NCI-H1417 treated with DMSO at 0.1 percent for 48 hours (cell line): ENCODE measurements around the gene FLRT2.

Experiments used
- DNase-seq: peaks from one replicate; lab custom pipeline; 2025; lab: John Stamatoyannopoulos, UW

FLRT2 gene

DNA sequence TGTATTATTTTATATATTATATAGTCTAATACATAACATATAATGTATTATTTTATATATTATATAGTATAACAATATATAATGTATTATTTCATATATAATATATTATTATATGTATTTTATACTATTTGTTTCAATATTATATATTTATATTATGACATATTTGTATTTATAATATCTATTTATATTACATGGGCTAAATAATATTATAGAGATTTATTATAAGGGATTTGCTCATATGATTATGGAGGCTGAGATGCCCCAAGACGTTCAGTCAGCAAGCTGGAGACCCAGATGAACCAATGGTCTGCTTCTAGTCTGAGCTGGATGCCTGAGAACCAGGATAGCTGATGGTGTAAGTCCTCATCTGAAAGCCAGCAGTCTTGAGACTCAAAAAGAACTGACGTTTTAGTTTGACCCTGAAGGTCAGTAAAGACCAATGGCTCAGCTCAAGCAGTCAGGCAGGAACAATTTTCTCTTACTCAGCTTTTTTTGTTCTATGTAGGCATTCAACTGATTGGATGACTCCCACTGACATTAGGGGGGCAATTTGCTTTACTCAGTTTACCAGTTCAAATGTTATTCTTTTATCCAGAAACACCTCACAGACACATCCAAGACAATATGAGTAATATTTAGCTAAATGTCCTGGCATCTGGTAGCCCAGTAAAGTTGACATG lies 130.4 kb downstream of the FLRT2 start:
- no peak for DNase-seq

DNA sequence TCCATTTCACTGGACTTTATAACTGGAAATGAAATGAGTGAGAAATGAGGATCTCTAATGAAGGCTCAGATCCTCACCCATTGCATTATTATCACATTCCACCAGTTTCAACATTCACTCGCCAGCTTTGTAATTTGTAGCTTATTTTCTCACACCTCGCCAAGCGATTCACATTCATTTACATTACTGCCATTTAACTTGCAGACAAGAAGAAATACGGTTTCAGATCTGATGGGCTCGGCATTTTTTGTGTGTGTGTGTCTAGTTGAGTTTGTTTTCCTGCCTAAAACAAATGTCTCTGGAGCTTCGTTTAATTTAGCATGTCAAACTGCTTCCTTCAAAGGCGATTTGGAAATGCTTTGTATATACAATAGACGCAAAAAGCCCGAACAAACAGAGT lies 132.2 kb downstream of the FLRT2 start:
- no peak for DNase-seq

DNA sequence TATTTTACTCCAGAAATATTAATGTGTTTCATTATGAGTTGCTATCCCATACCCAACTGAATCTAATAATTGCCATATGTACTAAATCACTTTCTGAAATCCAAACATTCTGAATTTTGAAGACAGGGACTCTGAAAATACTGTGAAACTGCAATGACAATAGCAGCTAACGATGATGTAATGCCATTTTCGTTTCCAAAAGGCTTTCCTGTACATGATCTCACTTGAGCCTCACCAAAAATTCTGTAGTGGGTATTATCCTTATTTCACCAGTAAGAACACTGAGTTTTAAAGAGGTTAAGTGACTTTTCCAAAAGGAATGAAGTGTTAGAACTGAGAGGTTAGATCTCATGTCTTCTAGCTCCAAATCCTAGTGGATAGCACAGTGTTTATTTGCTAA lies 133.3 kb downstream of the FLRT2 start:
- DNase-seq, result no peak

DNA sequence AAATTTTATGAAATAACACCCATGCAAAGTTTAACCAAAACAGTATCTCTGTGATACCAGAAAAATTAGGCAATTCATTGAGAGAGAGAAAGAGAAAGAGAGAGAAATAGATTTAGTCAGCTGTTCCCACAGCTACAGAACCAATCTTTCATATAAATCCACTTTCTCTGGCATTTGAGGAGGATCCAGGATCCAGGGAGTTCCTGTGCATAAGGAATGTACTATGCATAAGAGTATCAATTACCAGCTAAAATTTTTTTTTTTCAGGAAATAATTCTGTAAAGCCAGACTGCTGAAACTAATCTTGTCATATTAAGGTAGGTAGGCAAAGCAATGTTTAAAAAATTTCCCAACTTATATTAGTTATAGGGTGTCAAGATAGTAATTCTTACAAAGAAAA lies 133.7 kb downstream of the FLRT2 start:
- no peak for DNase-seq

DNA sequence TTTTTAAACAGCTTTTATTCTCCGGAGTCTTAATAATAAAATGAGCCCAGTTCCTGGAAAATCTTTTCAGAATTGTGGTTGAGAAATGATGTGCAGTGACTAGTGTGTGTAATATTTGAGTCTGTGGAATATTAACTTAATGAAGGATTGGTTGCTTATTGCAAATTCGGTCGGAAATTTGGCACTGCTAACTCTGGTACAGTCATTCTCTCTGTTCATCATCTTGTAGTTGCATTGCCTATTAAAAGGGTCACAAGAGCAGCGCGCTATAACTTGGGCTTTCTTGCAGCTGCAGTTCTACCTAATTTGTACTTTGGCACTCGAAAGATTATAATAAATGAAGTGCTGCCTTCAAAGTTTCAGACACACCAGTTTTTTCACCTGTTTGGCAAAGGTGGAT lies 146.0 kb downstream of the FLRT2 start:
- no peak for DNase-seq

DNA sequence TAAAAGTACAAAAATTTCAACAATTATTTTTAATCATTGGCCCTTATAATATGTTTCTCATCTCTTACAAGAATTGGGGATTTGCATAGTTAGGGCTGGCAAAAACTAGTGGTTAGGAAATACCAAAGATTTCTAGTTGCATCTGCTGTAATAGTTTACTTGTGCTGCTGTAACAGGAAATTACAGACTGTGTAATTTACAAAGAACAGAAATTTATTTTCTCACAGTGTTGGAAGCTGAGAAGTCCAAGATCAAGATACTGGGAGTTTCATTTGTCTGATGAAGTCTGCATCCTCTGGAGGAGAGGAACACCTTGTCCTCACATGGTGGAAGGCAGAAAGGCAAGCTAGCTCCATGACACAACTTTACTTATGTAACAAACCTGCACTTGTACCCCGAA lies 157.0 kb downstream of the FLRT2 start:
- no peak for DNase-seq

DNA sequence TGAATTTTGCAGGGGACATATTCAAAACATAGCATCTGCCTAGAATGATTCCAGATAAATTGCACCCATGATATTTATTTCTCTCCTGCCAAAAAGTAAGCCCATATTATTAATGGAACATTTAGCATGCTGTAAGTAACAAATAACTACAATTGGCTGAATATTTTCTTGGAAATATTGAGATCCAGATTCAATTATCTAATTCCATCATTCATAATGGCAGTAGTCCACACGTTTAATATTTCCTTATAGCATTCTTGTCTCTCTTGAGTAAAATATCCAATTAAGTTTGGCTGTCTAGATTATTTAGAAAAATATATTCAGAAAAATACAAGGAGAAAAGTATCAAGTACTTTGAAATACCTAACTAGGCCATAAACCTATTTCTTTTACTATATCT lies 157.5 kb downstream of the FLRT2 start:
- no peak for DNase-seq

DNA sequence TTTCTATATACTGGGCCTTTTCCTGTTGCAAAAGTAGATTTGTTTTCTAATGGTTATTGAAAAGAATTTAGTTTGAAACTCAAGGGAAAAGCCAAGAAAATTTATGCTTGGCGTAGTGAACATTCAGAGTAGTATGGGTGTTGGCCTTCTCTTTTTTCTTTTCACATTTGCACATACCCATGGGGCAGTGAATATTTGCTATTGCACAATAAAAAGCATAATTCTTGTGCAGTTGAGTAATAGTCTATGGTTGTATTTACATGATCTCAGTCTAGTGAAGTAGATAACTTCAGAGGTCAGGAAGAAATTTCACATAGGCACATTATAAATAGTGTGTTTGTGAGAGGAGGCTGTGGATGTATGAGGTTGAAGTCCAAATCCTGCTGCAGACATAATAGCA lies 158.1 kb downstream of the FLRT2 start:
- DNase-seq, result no peak

DNA sequence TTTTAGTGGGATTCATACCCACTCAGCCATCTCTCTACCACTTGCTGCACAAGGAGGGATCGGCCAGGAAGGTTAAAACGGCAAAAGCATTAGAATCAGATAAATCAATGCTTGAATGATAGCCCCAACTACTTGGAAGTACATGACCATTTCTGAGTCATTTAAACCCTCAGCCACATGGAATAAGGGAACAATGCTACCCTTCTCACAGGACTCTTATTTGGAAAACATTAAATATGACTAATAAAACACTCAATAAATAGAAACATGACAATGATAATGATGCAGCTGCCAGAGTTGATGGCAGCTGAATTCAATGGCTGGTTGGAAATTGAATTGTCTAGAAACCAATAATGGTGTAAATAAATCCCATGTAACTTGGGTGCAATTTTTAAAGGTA lies 165.4 kb downstream of the FLRT2 start:
- peak; percentile 32 for DNase-seq

DNA sequence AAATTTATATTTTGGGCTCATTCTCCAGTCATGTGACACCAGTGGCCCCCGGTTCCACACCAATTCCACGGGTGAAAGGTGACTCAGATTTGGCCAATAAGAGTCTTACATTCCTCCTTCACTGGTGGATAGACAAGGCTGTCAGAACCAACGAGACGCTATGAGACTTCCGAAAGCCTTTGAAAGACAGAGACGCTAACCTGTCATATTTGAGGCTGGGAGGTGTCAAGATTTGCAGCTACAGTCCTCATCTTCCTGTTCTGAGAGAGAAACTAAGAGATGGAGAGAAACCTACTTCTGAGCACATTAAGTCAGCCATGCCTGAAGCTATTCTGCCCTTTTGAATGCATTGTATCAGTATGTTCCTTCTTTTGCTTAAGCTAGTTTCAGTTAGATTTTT lies 171.2 kb downstream of the FLRT2 start:
- DNase-seq, result no peak

DNA sequence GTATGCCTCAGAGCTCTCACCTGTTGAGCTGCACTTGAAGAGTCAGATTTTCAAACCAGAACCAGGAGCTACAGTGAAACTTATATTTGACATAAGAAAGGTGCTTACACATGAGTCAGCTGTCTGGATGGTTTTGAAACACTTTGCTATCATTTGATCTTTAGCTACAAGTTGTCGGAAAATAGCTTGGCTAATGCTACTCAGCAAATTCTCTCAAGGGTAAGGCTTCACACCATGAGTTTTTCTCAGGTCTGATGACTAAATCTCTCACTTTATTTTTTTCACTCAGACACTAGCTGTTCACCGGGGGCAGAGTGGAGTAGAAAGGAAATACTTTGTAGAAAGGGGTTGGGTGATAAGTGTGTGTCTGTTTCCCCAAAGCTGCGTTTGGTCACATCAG lies 171.8 kb downstream of the FLRT2 start:
- DNase-seq, result no peak

DNA sequence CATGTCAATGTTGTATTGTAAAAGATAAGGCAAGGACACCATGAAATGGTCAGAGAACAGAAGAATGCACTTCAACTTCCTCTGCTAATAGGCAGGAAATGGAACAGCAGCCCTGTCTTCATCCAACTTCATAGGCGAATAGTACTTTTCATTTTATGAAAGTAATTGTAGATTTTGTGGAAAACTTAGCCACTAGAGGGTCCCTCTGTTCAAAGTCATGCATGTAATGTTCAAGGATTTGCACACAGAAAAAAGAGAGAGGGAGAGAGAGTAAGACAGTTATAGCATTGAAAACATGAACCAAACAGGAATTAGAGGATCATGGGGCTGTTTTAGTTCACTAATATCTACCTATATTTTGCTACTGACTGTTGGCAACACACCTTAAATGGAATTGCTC lies 172.2 kb downstream of the FLRT2 start:
- DNase-seq, result no peak

DNA sequence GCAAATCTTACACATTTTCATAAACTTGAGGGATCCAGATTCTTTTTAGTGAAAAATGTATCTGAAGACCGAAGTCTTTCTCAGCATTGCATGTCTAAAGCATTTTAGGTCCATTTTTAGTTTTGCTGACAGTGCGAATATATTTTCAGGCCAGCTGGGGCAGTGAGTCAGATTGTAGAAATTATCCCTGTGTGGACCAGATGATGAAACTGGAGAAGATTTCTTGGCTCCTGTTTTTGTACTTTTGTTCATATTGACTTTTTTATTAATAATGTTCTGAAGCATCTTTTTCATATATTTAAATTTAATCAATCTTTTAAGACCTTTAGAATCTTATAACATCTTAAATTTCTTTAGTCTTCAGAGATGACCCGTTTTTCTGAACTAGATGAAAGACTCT lies 173.1 kb downstream of the FLRT2 start:
- DNase-seq, result no peak
